KOPT-K1 (cell line): ENCODE data around the gene ITFG1.

Source experiments
- H3K27ac ChIP-seq: fragments of 200-600 bp; sonication (generic); 2 replicates; pipeline ENCODE4 v1.5.1; 2016; ENCODE audit warnings: antibody characterized with exemption, mild to moderate bottlenecking, low read depth, low read length; ENCODE audit not compliant: poor library complexity, severe bottlenecking
- H3K36me3 ChIP-seq: fragments of 200-600 bp; sonication (generic); 2 replicates; pipeline ENCODE4 v1.5.1; 2017; ENCODE audit warnings: antibody characterized with exemption, mild to moderate bottlenecking, low read length, moderate library complexity; ENCODE audit not compliant: insufficient read depth
- H3K9me3 ChIP-seq: fragments of 200-600 bp; sonication (generic); 2 replicates; pipeline ENCODE4 v1.5.1; 2017; ENCODE audit warnings: antibody characterized with exemption, low read length, mild to moderate bottlenecking; ENCODE audit not compliant: insufficient read depth, poor library complexity, severe bottlenecking

Gene ITFG1

GRCh38 chr16:47460711-47461597, at the start of gene ITFG1, which contains the start of gene PHKB:
Gene ITFG1, minus strand, starts transcription at chr16:47461063. Its CDS starts 18 bp downstream, at chr16:47461045.
Gene PHKB, plus strand, starts transcription at chr16:47461331. Its CDS starts 20 bp downstream, at chr16:47461351.
- Histone ChIP-seq H3K36me3 (peaks cover 22% of the 10 kb centered on the region), H3K27ac (peak within 1 kb of the TSS; percentile 80), H3K9me3 (no peaks in the 10 kb centered on the region)

- Histone ChIP-seq H3K27ac (no peak overlapping the region), H3K9me3 (no peaks in the 10 kb centered on the region), H3K36me3 (peaks cover 64% of the 10 kb centered on the region)
Observed at GRCh38 chr16:47507701-47508100, 46.8 kb upstream of the ITFG1 start.

GRCh38 chr16:47506800-47507199, 45.9 kb upstream of the ITFG1 start:
- Histone ChIP-seq H3K27ac (no peak overlapping the region), H3K9me3 (no peaks in the 10 kb centered on the region), H3K36me3 (peaks cover 59% of the 10 kb centered on the region)

GRCh38 chr16:47504599-47504998, 43.7 kb upstream of the ITFG1 start:
- H3K27ac ChIP-seq: no peak overlapping the region
- H3K36me3 ChIP-seq: peaks cover 57% of the 10 kb centered on the region
- H3K9me3 ChIP-seq: no peaks in the 10 kb centered on the region

GRCh38 chr16:47503936-47504335, 43.1 kb upstream of the ITFG1 start:
- peaks cover 62% of the 10 kb centered on the region for H3K36me3 ChIP-seq
- H3K9me3 ChIP-seq: no peaks in the 10 kb centered on the region
- H3K27ac ChIP-seq: no peak overlapping the region

GRCh38 chr16:47499700-47500264, 38.9 kb upstream of the ITFG1 start:
- Histone ChIP-seq H3K27ac (no peak overlapping the region), H3K9me3 (no peaks in the 10 kb centered on the region), H3K36me3 (peaks cover 61% of the 10 kb centered on the region)

GRCh38 chr16:47499080-47499699, 38.3 kb upstream of the ITFG1 start:
- Histone ChIP-seq H3K27ac (no peak overlapping the region), H3K36me3 (peaks cover 55% of the 10 kb centered on the region), H3K9me3 (no peaks in the 10 kb centered on the region)

- H3K36me3 ChIP-seq: peaks cover 12% of the 10 kb centered on the region; the same call in 1 of the 2 replicates
- H3K27ac ChIP-seq: no peak overlapping the region
- peaks cover 44% of the 10 kb centered on the region for H3K9me3 ChIP-seq
Observed at GRCh38 chr16:47493381-47494337, 32.8 kb upstream of the ITFG1 start.

- Histone ChIP-seq H3K36me3 (peaks cover 5% of the 10 kb centered on the region; the same call in 1 of the 2 replicates), H3K9me3 (peaks cover 54% of the 10 kb centered on the region), H3K27ac (no peak overlapping the region)
Observed at GRCh38 chr16:47492428-47493377, 31.8 kb upstream of the ITFG1 start.

- H3K27ac ChIP-seq: no peak overlapping the region
Observed at GRCh38 chr16:47492036-47492427, 31.2 kb upstream of the ITFG1 start.

GRCh38 chr16:47490471-47490870, 29.6 kb upstream of the ITFG1 start:
- Histone ChIP-seq H3K9me3 (peaks cover 58% of the 10 kb centered on the region), H3K36me3 (peaks cover 6% of the 10 kb centered on the region; the same call in 1 of the 2 replicates), H3K27ac (no peak overlapping the region)

More at GRCh38 chr16:47492036-47492427, 31.2 kb upstream of the ITFG1 start:
- H3K9me3 ChIP-seq: peaks cover 58% of the 10 kb centered on the region
- peaks cover 6% of the 10 kb centered on the region; the same call in 1 of the 2 replicates for H3K36me3 ChIP-seq

GRCh38 chr16:47488051-47488450, 27.2 kb upstream of the ITFG1 start:
- H3K27ac ChIP-seq: no peak overlapping the region
- H3K9me3 ChIP-seq: peaks cover 58% of the 10 kb centered on the region
- peaks cover 6% of the 10 kb centered on the region; the same call in 1 of the 2 replicates for H3K36me3 ChIP-seq

GRCh38 chr16:47486856-47487255, 26.0 kb upstream of the ITFG1 start:
- Histone ChIP-seq H3K9me3 (peaks cover 46% of the 10 kb centered on the region), H3K27ac (no peak overlapping the region), H3K36me3 (peaks cover 6% of the 10 kb centered on the region; the same call in 1 of the 2 replicates)
